ENCODE measurements around the gene MYBBP1A. TPM values are rescaled to one million over a fixed set of nuclear protein-coding genes. Genes with fewer than 3 reads are reported as not detected.

MYBBP1A gene
- total RNA-seq, 1 experiment from 2014 or later: 130 TPM

DNA sequence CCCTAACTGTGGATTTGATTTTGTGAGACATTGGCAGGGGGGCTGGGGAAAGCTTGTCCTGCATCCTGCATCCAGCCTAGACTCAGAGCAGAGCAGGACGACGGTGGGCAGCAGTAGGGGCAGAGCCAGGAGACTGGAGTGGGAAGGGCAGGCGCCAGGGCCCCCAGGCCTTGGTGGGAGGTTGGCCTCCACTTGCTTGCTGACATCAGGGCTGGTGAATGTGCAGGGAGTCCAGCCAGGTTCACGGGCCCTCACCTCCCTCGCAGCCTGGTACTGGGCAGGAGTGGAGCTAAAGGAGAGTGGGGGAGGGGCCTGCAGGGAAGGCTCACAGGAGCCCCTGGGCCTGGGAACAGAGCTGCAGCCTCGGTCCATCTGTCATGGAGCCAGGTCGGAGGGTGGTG, 26.9 kb upstream of the MYBBP1A start (continued):
- no peak for TF ChIP-seq JUND (IDR thresholded peaks at IDR 0.05)

DNA sequence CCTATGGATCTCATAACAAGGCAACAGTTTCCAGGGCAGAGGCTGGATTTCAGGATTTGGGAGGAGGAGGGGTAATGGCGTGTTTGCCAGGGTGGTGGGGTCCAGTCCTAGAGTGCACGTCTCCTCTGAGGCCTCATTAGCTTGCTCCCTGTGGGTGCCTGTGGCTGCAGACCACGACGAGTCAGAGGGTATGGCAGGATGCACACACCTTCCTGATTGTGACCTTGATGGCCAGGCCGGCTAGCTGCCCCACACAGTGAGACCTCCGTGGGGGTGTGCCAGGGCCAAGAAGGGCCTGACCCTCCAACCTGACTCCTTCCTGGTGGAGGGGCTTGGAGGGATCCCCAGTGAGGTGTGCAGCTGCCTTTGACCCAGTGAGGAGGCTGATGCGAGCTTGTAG, 25.1 kb upstream of the MYBBP1A start:
- ChIA-PET POLR2A (no interaction called here), CTCF (interaction anchor here (0.7 kb wide), 1 partner anchor 15 kb away, joined by 5 read pairs; no protein-coding TSS in a partner anchor), RAD21 (ENCODE audit: low non-redundant PET in 1 of 2, low total read pairs in 2 of 2, uncharacterized antibody in 2 of 2, unreplicated experiment in 2 of 2) (no interaction called here)
- H4K20me1 ChIP-seq (ENCODE audit: insufficient read depth): no peaks in the 10 kb centered on the region
- H3K4me1 ChIP-seq (ENCODE audit: control insufficient read depth in 1 of 2, insufficient read depth in 2 of 2, low read length in 2 of 2): peaks cover 5 to 21% of the 10 kb centered on the region in 2 experiments; a peak in 3 of 4 replicates
- intact Hi-C loops (cut with micrococcal nuclease): no loop called here
- H3K4me2 ChIP-seq (ENCODE audit: low read length): no peak overlapping the region
- TF ChIP-seq ZNF274 (IDR thresholded peaks at IDR 0.05; ENCODE audit: low read depth, low read length): no peak
- TF ChIP-seq EZH2phosphoT487 (IDR thresholded peaks at IDR 0.05; ENCODE audit: borderline replicate concordance): no peak
- TF ChIP-seq ELF1 (IDR thresholded peaks at IDR 0.05; ENCODE audit: borderline replicate concordance, low read depth): no peak
- TF ChIP-seq JUND (IDR thresholded peaks at IDR 0.05): no peak
- TF ChIP-seq, protein P1, sequence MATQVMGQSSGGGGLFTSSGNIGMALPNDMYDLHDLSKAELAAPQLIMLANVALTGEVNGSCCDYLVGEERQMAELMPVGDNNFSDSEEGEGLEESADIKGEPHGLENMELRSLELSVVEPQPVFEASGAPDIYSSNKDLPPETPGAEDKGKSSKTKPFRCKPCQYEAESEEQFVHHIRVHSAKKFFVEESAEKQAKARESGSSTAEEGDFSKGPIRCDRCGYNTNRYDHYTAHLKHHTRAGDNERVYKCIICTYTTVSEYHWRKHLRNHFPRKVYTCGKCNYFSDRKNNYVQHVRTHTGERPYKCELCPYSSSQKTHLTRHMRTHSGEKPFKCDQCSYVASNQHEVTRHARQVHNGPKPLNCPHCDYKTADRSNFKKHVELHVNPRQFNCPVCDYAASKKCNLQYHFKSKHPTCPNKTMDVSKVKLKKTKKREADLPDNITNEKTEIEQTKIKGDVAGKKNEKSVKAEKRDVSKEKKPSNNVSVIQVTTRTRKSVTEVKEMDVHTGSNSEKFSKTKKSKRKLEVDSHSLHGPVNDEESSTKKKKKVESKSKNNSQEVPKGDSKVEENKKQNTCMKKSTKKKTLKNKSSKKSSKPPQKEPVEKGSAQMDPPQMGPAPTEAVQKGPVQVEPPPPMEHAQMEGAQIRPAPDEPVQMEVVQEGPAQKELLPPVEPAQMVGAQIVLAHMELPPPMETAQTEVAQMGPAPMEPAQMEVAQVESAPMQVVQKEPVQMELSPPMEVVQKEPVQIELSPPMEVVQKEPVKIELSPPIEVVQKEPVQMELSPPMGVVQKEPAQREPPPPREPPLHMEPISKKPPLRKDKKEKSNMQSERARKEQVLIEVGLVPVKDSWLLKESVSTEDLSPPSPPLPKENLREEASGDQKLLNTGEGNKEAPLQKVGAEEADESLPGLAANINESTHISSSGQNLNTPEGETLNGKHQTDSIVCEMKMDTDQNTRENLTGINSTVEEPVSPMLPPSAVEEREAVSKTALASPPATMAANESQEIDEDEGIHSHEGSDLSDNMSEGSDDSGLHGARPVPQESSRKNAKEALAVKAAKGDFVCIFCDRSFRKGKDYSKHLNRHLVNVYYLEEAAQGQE (IDR thresholded peaks at IDR 0.05; ENCODE audit: low read depth): no peak
- TF ChIP-seq, protein P2, sequence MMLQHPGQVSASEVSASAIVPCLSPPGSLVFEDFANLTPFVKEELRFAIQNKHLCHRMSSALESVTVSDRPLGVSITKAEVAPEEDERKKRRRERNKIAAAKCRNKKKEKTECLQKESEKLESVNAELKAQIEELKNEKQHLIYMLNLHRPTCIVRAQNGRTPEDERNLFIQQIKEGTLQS (IDR thresholded peaks at IDR 0.05): no peak
- no peak for TF ChIP-seq FOSL1 (IDR thresholded peaks at IDR 0.05; ENCODE audit: low read depth)
- TF ChIP-seq SP1 (IDR thresholded peaks at IDR 0.05; ENCODE audit: low read depth): no peak
- TF ChIP-seq YY1 (IDR thresholded peaks at IDR 0.05; ENCODE audit: extremely low read depth, insufficient replicate concordance, low read depth, low read length): no peak
- TF ChIP-seq SRF (IDR thresholded peaks at IDR 0.05; ENCODE audit: low read depth): no peak
- TF ChIP-seq POLR2A (IDR thresholded peaks at IDR 0.05; ENCODE audit: borderline replicate concordance, extremely low read depth, insufficient read depth, insufficient read length): no peak
- TF ChIP-seq ZFX (IDR thresholded peaks at IDR 0.05): no peak
- TF ChIP-seq, protein P3, sequence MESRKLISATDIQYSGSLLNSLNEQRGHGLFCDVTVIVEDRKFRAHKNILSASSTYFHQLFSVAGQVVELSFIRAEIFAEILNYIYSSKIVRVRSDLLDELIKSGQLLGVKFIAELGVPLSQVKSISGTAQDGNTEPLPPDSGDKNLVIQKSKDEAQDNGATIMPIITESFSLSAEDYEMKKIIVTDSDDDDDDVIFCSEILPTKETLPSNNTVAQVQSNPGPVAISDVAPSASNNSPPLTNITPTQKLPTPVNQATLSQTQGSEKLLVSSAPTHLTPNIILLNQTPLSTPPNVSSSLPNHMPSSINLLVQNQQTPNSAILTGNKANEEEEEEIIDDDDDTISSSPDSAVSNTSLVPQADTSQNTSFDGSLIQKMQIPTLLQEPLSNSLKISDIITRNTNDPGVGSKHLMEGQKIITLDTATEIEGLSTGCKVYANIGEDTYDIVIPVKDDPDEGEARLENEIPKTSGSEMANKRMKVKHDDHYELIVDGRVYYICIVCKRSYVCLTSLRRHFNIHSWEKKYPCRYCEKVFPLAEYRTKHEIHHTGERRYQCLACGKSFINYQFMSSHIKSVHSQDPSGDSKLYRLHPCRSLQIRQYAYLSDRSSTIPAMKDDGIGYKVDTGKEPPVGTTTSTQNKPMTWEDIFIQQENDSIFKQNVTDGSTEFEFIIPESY (IDR thresholded peaks at IDR 0.05; ENCODE audit: extremely low read depth, insufficient replicate concordance, low read length): no peak
- no peak for TF ChIP-seq EGR1 (IDR thresholded peaks at IDR 0.05; ENCODE audit: low read depth)
- H2AFZ ChIP-seq (ENCODE audit: low read depth, low read length, poor library complexity, severe bottlenecking): no peak overlapping the region
- no TSS peak for BruUV-seq (replicated peaks)
- no peaks in the 10 kb centered on the region for H3K36me3 ChIP-seq (ENCODE audit: control insufficient read depth in 1 of 2, insufficient read depth in 2 of 2, low read length in 2 of 2)
- no peak overlapping the region for H3K4me3 ChIP-seq (replicated peaks in 1 of 2; ENCODE audit: low read depth in 1 of 2, low read length in 2 of 2)
- H3K27ac ChIP-seq (ENCODE audit: low read depth, low read length): no peak overlapping the region
- H3K79me2 ChIP-seq (ENCODE audit: insufficient read depth, low read length): no peaks in the 10 kb centered on the region
- no peaks in the 10 kb centered on the region for H3K9me3 ChIP-seq (ENCODE audit: control insufficient read depth in 1 of 2, insufficient read depth in 1 of 2, low read depth in 1 of 2, low read length in 2 of 2)
- DNase-seq (ENCODE audit: low read depth, low spot score) (no peak), ATAC-seq (no peak)
- H3K27me3 ChIP-seq (ENCODE audit: insufficient read depth, low read length): peaks cover 5% of the 10 kb centered on the region; the same call in 1 of the 2 replicates
- no peak overlapping the region for H3K9ac ChIP-seq (ENCODE audit: low read length)
- H3K9me2 ChIP-seq (ENCODE audit: insufficient read depth): no peaks in the 10 kb centered on the region
